Hepatocyte (in vitro differentiated cells): ENCODE results near the gene VPS4B. TPM values are rescaled to one million over a fixed set of nuclear protein-coding genes. Genes with fewer than 3 reads are reported as not detected.

ENCODE experiments used
- DNase-seq: peaks from one replicate; pipeline ENCODE4 v3.0.0-alpha.2; 2016; ENCODE audit warnings: low spot score
- H2AFZ ChIP-seq: fragments of 200-600 bp; sonication (generic); 2 replicates; pipeline ENCODE4 v1.6.0; 2016; ENCODE audit warnings: antibody characterized with exemption, mild to moderate bottlenecking
- H3K27ac ChIP-seq: fragments of 200-600 bp; sonication (generic); 2 replicates; pipeline ENCODE4 v1.5.1; 2016; ENCODE audit warnings: mild to moderate bottlenecking
- H3K27me3 ChIP-seq: fragments of 200-600 bp; sonication (generic); 2 replicates; pipeline ENCODE4 v1.6.1; 2016
- H3K36me3 ChIP-seq: fragments of 200-600 bp; sonication (generic); replicated peaks from 2 replicates; pipeline ENCODE4 v1.5.1; 2016; ENCODE audit warnings: low read depth; ENCODE audit not compliant: insufficient read depth
- H3K4me1 ChIP-seq: fragments of 200-600 bp; sonication (generic); 2 replicates; pipeline ENCODE4 v1.5.1; 2016; ENCODE audit warnings: mild to moderate bottlenecking, moderate library complexity; ENCODE audit not compliant: insufficient read depth
- H3K4me2 ChIP-seq: fragments of 200-600 bp; sonication (generic); 2 replicates; pipeline ENCODE4 v1.6.0; 2016
- H3K4me3 ChIP-seq: fragments of 200-600 bp; sonication (generic); 2 replicates; pipeline ENCODE4 v1.5.1; 2016; ENCODE audit warnings: mild to moderate bottlenecking
- H3K79me2 ChIP-seq: fragments of 200-600 bp; sonication (generic); 2 replicates; pipeline ENCODE4 v1.6.0; 2017; ENCODE audit warnings: mild to moderate bottlenecking
- H3K9me2 ChIP-seq: fragments of 200-600 bp; sonication (generic); replicated peaks from 2 replicates; pipeline ENCODE4 v1.6.0; 2017; ENCODE audit warnings: mild to moderate bottlenecking; ENCODE audit not compliant: insufficient read depth
- H3K9me3 ChIP-seq: fragments of 200-600 bp; sonication (generic); 2 replicates; pipeline ENCODE4 v1.5.1; 2016; ENCODE audit warnings: low read depth, mild to moderate bottlenecking
- H4K20me1 ChIP-seq: fragments of 200-600 bp; sonication (generic); 2 replicates; pipeline ENCODE4 v1.6.0; 2016; ENCODE audit warnings: mild to moderate bottlenecking; ENCODE audit not compliant: insufficient read depth, poor library complexity, severe bottlenecking
- EZH2 ChIP-seq: fragments of 200-600 bp; sonication (generic); IDR thresholded peaks from 2 replicates; pipeline ENCODE4 v1.6.1; 2016; ENCODE audit warnings: antibody characterized with exemption, mild to moderate bottlenecking, borderline replicate concordance
- EZH2phosphoT487 ChIP-seq: fragments of 200-600 bp; sonication (generic); IDR thresholded peaks from one replicate; pipeline ENCODE4 v1.6.1; 2018; ENCODE audit warnings: antibody characterized with exemption, mild to moderate bottlenecking, low read depth, moderate library complexity; ENCODE audit not compliant: unreplicated experiment, severe bottlenecking
- WGBS: methylation state at CpG from one replicate; pipeline ENCODE4 v1.1.6; 2016; ENCODE audit warnings: low lambda C conversion rate; ENCODE audit errors: missing lambda C conversion rate; 5-methylcytosine and 5-hydroxymethylcytosine counted together
- polyA plus RNA-seq: library from polyadenylated mRNA; unstranded; fragments of >200 nt; fragmentation: Nextera tagmentation; extraction: Ambion mirVana; gene quantifications from 2 replicates; pipeline ENCODE4 v1.2.1, GENCODE V29; 2016
- total RNA-seq: library from RNA; depleted of rRNA; stranded (reverse); fragments of >200 nt; gene quantifications from 2 replicates; pipeline ENCODE4 v1.2.3, GENCODE V29; 2014
- TF ChIP-seq, protein P1 (sequence below): fragments of 200-600 bp; sonication (generic); IDR thresholded peaks from 2 replicates; pipeline ENCODE4 v1.5.1; 2016; ENCODE audit warnings: antibody characterized with exemption, mild to moderate bottlenecking; ENCODE audit not compliant: poor library complexity

VPS4B gene
- total and polyA plus RNA-seq, 2 experiments from 2014 or later = 35.0 to 49.2 TPM

- H3K9me3 ChIP-seq = no peaks in the 10 kb centered on the region
- no peak for TF ChIP-seq EZH2phosphoT487
- TF ChIP-seq, protein P1, sequence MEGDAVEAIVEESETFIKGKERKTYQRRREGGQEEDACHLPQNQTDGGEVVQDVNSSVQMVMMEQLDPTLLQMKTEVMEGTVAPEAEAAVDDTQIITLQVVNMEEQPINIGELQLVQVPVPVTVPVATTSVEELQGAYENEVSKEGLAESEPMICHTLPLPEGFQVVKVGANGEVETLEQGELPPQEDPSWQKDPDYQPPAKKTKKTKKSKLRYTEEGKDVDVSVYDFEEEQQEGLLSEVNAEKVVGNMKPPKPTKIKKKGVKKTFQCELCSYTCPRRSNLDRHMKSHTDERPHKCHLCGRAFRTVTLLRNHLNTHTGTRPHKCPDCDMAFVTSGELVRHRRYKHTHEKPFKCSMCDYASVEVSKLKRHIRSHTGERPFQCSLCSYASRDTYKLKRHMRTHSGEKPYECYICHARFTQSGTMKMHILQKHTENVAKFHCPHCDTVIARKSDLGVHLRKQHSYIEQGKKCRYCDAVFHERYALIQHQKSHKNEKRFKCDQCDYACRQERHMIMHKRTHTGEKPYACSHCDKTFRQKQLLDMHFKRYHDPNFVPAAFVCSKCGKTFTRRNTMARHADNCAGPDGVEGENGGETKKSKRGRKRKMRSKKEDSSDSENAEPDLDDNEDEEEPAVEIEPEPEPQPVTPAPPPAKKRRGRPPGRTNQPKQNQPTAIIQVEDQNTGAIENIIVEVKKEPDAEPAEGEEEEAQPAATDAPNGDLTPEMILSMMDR = no peak
- TF ChIP-seq EZH2 = no peak
- WGBS = 82% methylated on average over 2 of the region's 2 CpGs
- no peaks in the 10 kb centered on the region for H4K20me1 ChIP-seq
- H3K4me1 ChIP-seq = no peaks in the 10 kb centered on the region
- H3K79me2 ChIP-seq = no peaks in the 10 kb centered on the region
- no peaks in the 10 kb centered on the region for H3K9me2 ChIP-seq
- H3K4me3 ChIP-seq = no peak overlapping the region
- DNase-seq = no peak
- H3K27ac ChIP-seq = no peak overlapping the region
- no peak overlapping the region for H2AFZ ChIP-seq
- peaks cover 18% of the 10 kb centered on the region for H3K27me3 ChIP-seq
- H3K4me2 ChIP-seq = no peak overlapping the region
- H3K36me3 ChIP-seq = no peaks in the 10 kb centered on the region
Measured at GRCh38 chr18:63430526-63430925, 8.2 kb upstream of the VPS4B start.

DNA sequence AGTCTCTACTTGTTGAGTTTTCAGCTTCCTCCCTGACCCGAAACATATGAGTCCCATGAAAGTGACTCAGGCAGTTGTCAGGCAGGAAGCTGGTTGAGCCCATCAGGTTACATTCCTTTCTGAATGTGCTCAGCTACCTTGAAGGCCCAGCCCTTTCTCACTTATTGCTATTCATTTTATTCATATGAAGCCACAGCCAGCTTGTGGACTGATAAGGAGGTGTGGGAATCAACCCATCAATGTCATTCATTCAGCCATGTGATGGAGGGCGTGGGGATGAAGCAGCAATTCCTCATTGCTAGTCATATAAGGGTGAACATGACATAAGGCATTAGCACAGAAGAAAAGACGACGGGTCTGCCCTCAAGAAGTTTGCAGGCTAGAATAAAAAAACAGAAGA, 5.3 kb upstream of the VPS4B start:
- Histone ChIP-seq H3K4me2 (no peak overlapping the region), H3K9me2 (no peaks in the 10 kb centered on the region), H3K27ac (peak overlapping the region; percentile 86), H2AFZ (no peak overlapping the region), H3K4me3 (no peak overlapping the region), H3K9me3 (no peaks in the 10 kb centered on the region), H3K79me2 (no peaks in the 10 kb centered on the region), H3K36me3 (no peaks in the 10 kb centered on the region), H4K20me1 (no peaks in the 10 kb centered on the region), H3K27me3 (peaks cover 10% of the 10 kb centered on the region), H3K4me1 (no peaks in the 10 kb centered on the region)
- WGBS = 86% methylated on average over 4 of the region's 4 CpGs
- TF ChIP-seq EZH2phosphoT487 = no peak
- TF ChIP-seq, protein P1 = no peak
- TF ChIP-seq EZH2 = no peak
- peak; percentile 60 for DNase-seq

- Histone ChIP-seq H3K4me2 (peak overlapping the region; percentile 76), H3K36me3 (no peaks in the 10 kb centered on the region), H3K9me2 (no peaks in the 10 kb centered on the region), H4K20me1 (no peaks in the 10 kb centered on the region), H3K4me1 (peaks cover 4% of the 10 kb centered on the region), H3K27ac (peak overlapping the region; percentile 92), H3K9me3 (no peaks in the 10 kb centered on the region), H3K79me2 (peaks cover 41% of the 10 kb centered on the region), H2AFZ (peak overlapping the region; percentile 73), H3K4me3 (peak overlapping the region; percentile 40), H3K27me3 (no peaks in the 10 kb centered on the region)
- no peak for TF ChIP-seq EZH2
- TF ChIP-seq, protein P1 = no peak
- no peak for TF ChIP-seq EZH2phosphoT487
- WGBS = 2% methylated on average over 26 of the region's 26 CpGs
- DNase-seq = peak; percentile 75
Measured at GRCh38 chr18:63422864-63423304, 608 bp upstream of the VPS4B start.

- no peak for DNase-seq
Measured at GRCh38 chr18:63421514-63421913, 762 bp downstream of the VPS4B start.

More at GRCh38 chr18:63421514-63421913, 762 bp downstream of the VPS4B start:
- Histone ChIP-seq H3K9me3 (no peaks in the 10 kb centered on the region), H4K20me1 (no peaks in the 10 kb centered on the region), H3K4me1 (peaks cover 4% of the 10 kb centered on the region), H3K79me2 (peaks cover 55% of the 10 kb centered on the region), H3K27me3 (no peaks in the 10 kb centered on the region), H3K4me2 (peak overlapping the region; percentile 87), H3K9me2 (no peaks in the 10 kb centered on the region), H3K36me3 (no peaks in the 10 kb centered on the region), H2AFZ (peak overlapping the region; percentile 51), H3K27ac (peak overlapping the region; percentile 93), H3K4me3 (peak overlapping the region; percentile 45)
- TF ChIP-seq EZH2phosphoT487 (no peak), EZH2 (no peak)
- TF ChIP-seq, protein P1 = no peak
- WGBS = 25% methylated on average over 6 of the region's 6 CpGs
